ENCODE results near the gene ZNF141.
"Not testable (repeated sequence)": the region's sequence is repeated elsewhere in the genome, so short reads cannot be mapped to it uniquely, and the experiment has no call there.

The ZNF141 gene

DNA sequence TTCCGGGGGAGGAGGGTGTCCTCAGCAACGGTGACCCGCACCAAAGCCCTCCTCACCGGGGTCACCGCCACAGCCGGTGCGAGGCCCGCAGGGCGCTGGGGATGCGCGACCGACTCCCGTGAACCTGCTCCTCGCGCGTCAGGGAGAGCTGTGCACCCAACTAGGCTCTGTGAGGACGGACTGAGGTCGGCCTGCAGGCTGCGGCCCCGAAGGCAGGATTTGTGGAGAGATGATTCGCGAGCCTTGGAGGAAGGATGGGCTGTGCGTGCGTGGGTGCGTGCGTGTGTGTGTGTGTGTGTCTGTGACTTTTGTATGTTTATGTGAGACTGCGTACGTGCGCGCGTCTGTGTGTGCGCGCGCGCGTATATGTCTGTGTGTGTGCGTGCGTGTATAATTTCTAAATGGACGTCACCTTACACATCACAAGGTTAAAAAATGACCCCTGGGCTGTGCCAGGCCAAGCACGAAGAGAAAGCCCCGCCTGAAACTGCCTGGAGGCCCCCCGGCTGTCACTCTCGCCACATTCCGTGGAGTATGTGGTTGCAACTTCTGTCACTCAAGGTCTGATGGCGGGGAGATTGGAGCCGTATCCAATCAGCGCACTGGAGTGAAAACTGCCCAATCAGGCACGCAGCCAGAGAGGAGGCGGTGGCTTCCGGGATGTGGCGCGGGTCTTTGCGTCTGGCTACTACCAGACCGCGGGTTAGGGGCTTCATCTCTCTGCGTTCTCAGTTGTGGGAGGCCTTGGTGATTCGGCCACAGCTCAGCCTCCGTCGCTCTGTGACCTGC is at the start of gene ZNF141:
Gene ZNF141, plus strand, starts transcription at position 672 of the 789 bp plus-strand sequence. CDS start 170 bp downstream, outside the sequence.
- peak; percentile 93 for DNase-seq

DNA sequence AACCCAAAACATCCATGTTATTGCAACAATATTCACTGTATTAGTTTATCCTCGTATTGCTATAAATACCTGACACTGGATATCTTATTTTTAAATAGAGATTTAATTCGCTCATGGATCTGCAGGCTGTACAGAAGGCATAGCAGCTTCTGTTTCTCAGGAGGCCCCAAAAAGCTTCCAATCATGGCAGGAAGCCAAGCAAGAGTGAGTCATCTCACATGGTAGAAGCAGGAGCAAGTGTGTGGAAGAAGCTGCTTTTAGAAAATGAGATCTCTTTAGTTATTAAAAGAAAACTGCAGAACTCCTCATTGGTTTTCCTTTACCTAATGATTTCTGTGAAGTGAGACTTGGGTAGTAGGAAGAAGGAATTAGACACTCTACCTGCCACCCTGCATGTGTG is 48.7 kb upstream of the ZNF141 start:
- no peak for DNase-seq

DNA sequence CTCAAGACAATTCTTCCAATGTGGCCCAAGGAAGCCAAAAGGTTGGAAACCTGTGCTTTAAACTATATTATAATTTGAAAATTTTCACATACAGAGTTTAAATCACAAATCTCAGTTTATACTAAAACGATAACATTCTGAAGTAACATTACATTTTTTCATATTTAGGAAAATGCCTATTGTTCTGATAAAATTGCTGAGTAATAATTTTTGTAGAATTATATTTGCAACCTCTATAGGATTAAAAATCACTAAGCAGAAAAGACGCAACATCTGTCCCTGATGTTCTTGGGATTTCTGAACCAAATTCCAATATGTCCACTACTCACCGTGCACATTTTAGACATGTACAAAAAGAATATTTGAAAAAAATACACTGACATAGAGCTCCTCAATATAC is 42.9 kb upstream of the ZNF141 start:
- no peak for DNase-seq

DNA sequence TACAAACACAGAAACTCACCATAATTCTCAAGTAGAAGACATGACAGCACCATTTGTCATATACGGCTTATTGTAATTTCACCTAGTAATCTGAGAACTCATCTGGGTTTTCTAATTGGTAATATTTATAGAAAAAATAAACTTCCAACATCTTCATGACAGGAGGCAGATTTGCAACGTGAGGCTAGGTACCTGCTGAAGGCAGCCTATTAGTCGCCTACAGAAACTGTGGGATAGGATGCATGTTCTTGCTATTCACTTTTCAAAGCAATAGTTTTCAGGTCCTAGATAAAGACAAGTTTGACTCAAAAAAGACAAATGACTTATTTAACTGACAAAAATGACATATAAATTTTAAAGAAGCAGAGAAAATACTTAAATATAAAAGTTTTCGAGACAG is 35.2 kb upstream of the ZNF141 start:
- DNase-seq: no peak

DNA sequence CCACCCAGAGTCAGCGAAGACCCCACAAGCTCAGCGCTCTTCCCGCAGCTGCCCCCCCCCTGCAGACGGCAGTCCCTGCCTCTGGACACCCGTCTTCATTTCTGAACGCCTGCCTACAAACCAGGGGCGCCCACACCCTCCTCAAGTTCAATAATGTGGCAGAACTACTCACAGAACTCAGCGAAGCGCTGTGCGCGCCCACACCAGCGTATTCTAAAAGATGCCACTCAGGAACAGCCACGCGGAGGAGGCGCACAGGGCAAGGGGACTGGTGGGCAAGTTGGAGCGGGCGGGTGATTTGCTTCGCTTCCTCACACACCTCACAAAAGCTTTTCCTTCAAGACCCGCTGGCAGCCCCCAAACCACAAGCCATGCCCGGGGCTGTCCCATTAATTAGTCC is 33.1 kb upstream of the ZNF141 start:
- DNase-seq: not testable (repeated sequence)

DNA sequence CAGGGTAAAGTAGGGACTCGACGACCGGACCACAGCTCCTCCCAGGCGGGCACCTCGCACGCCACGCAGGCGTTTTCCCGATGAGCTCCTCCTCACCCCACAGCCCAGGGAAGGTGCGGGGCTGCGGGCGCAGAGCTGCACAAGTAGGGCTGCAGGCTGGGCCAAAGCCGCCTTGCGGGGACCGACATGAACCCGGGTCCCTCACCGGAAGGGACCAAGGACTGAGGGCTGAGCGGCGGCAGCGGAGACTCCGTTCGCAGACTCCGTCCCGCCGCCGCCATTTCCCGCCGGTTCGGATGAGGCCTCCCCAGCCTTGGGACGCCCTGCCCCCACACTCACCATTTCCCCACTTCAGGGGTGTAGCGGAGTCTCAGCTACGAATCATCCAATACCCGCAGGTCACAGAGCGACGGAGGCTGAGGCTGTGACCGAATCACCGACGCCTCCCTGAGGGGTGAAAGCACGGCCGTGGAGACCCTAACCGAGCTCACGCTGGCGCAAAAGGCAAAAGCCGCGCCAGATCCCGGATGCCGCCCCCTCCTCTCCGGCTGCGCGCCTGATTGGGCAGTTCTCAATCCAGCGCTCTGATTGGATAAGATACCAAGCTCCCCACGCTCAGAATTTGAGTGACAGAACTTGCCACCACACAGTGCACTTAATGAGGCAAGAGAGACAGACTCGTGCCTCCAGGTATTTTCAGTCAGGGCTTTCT is 32.5 kb upstream of the ZNF141 start, which contains the start of gene ZNF732:
Gene ZNF732, minus strand, starts transcription at position 506 of the 712 bp plus-strand sequence. Its CDS starts 164 bp downstream, at position 342.
- DNase-seq: no peak

DNA sequence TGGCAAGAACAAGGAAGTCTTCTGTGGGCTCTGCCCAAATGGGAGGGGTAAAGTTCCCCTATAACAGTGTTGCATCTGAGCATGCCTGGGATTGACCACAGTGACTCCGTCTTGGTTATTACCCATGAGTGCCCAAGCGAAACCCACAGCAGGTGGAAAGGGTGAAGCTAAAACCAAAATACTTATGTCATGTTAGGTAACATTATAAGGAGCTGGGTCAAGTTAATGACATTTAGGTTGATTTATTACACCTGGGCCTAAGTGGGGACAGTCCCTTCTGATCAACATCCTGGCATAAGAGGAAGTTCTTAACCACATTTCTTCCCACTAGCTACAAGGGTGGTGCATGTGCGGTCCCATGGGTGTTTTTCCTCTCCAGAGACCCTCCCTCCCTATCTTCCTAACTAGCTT is 31.1 kb upstream of the ZNF141 start:
- no peak for DNase-seq

DNA sequence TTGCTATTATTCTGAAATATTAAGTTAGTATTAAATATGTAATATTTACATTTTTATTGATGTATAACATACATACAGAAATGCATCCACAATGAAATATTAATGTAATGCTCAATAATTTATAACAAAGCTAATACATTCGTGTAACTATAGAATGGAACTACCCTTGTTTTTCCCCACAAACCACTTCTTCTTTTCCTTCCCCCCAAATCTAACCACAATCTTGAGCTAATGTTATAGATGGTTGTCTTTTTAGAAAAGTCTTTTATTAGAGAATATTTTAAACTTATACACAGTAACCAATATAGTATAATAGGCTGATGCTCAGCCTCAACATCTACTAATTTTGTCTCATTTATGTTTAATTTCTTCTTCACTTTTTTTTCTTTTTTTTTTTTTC is 27.8 kb upstream of the ZNF141 start:
- DNase-seq: no peak

DNA sequence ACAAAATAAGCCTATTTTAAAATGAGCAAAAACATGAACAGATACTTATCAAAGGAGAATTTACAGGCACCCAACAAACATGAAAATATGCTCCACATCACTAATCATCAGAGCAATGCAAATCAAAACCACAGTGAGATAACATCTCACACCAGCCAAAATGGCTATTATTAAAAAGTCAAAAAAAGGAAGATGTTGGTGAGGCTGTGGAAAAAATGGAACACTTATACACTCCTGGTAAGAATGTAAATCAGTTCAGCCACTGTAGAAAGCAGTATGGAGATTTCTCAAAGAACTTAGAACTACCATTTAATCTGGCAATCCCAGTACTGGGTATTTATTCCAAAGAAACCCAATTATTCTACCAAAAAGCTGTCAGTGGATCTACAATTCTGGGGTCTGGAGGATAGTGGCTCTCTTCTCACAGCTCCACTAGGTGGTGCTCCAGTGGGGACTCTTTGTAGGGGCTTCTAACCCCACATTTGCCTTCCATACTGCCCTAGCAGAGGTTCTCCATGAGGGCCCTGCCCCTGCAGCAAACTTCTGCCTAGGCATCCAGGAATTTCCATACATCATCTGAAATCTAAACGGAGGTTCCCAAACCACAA is 23.2 kb upstream of the ZNF141 start:
- DNase-seq: no peak

DNA sequence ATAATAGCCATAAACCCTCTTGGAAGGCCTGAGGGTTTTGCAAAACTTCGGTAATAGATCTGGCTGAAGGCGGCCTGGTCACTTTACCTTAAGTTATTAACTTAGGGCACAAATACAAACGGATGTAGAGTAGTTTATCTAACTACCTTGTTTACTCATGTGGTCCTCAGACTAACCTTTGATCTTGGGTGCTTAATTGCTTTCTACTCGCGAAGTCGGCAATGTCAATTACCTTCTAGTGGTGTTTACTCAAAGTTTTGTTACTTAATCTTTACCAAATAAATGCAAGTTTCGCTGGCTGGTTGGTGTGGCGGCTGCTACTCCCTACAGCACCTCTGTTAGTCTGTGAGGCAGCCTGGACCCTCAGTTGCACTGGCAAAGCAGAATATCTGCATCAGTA is 8.9 kb upstream of the ZNF141 start:
- no peak for DNase-seq

DNA sequence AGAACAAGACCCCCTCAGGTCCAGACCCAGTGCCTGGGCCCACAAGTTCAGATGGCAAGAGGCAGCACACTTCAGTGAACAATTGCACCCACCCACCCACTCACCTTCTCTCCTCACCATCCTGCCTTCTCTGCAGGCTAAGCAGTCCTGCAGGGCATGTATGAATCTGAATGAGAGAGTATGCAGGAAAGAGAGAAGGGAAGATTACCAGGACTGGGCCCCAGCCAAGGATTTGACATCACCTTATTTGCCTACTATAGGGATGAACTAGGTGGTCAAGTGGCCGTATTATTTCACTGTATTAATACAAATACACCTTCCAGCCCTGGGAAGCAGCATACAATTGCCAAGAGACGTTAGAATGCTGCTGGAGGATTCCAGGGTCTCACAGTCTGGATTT is 2.1 kb upstream of the ZNF141 start:
- no peak for DNase-seq

DNA sequence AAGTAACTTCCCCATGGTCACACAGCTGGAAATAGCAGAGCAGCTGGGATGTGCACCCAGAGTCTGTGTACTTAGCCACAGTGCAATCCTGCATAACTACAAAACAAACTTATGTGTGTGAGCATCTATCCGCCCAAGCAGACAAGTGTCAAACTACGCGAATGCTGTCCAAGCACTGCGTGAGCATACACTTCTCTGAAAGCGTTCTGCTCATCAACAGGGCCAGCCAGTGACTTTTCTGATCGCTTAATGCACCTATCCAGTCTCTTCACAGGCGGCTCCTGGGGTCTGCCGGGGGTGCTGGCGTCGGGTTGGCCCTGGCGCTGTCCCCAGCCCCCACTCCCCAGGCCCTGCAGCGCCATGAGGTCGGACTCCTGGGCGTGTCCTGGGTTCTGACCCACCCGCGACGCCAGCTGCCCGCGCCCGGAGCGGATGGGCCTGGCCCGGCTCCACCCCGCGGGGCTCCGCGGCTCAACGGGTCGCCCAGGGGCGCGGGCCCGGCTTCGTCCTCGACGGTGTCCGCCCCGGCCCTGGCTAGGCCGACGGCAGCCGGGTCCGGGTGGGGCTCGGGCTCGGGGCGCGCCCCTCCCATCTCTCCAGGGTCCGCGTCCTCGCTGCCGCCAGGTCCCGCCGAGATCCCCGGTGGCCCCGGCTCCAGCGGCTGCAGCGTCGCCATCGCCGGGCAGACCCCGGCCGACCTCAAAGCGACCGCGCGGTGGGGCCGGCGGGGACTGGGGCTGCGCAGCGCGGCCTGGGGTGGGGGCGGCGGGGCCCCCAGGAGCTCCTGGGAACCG is 1.3 kb upstream of the ZNF141 start:
- peak; percentile 60 for DNase-seq

DNA sequence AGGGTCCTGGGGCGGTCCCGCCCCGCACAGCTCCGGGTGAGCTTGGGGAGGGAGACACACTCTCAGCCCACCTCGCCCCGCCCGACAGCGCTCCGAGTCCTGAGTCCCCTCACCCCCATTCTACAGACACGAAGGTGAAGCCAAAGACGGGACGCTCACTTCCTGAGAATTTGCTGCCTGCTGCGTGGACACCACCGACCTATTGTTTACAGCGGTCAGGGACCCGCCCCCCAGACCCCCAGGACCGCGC is 796 bp upstream of the ZNF141 start:
- no peak for DNase-seq

DNA sequence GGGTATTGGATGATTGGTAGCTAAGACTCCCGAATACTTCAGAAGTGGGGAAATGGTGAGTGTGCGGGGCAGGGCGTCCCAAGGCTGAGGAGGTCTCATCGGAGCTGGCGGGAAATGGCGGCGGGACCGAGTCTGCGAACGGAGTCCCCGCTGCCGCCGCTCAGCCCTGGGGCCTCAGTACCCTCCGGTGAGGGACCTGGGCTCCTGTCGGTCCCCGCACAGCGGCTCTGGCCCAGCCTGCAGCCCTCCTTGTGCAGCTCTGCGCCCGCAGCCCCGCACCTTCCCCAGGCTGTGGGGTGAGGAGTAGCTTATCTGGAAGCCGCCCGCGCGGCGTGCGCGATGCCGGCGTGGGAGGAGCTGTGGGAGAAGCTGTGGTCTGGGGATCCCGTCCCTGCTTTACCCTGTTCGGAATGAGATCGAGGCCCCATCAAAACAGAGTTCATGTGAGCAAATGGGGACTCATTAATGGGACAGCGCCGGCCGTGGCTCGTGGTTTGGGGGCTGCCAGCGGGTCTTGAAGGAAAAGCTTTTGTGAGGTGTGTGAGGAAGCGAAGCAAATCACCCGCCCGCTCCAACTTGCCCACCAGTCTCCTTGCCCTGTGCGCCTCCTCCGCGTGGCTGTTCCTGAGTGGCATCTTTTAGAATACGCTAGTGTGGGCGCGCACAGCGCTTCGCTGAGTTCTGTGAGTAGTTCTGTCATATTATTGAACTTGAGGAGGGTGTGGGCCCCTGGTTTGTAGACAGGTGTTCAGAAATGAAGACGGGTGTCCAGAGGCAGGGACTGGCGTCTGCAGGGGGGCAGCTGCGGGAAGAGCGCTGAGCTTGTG is 531 bp downstream of the ZNF141 start:
- DNase-seq: peak; percentile 87

DNA sequence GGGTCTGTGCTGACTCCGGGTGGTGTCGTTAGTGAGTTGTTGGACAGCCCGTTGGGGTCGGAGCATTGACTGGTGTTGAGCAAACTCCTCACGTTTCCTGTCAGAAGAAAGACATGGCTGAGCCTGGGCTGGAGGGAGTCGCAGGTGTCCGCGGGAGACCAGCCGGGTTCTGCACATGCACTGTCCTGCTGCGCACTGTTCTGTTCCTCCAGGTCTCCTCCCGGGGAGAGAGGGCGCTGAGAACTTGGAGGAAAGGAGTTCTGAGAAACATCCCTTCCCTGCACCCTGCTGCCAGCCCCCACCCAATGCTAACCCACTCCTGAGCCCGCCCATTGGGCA is 1.1 kb downstream of the ZNF141 start:
- DNase-seq: no peak

DNA sequence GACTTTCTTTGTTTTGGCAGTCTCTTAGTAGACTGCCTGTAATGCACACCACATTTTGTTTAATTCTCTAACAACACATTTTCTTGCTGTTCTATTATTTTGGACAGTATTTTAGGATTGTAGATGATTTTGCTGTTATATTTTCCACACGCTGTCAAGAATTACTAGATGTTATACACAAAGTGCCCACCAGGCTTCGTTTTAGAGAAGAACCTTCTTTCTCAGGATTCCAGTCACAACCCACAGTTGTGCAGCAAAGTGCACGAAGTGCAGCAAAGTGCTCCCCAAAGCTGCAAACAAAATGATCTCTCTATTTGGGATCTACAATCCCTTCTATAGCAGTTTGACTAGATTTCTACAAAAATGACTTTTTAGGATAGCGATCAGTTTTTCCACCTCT is 2.4 kb downstream of the ZNF141 start:
- no peak for DNase-seq

DNA sequence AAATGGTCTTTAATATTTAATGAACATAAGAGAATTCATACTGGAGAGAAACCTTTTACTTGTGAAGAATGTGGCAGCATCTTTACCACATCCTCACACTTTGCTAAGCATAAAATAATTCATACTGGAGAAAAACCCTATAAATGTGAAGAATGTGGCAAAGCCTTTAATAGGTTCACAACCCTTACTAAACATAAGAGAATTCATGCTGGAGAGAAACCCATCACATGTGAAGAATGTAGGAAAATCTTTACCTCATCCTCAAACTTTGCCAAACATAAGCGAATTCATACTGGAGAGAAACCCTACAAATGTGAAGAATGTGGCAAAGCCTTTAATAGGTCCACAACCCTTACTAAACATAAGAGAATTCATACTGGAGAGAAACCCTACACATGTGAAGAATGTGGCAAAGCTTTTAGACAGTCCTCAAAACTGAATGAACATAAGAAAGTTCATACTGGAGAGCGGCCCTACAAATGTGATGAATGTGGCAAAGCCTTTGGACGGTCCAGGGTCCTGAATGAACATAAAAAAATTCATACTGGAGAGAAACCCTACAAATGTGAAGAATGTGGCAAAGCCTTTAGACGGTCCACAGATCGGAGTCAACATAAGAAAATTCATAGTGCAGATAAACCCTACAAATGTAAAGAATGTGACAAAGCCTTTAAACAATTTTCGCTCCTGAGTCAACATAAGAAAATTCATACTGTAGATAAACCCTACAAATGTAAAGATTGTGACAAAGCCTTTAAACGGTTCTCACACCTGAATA is 35.6 kb downstream of the ZNF141 start:
- no peak for DNase-seq

DNA sequence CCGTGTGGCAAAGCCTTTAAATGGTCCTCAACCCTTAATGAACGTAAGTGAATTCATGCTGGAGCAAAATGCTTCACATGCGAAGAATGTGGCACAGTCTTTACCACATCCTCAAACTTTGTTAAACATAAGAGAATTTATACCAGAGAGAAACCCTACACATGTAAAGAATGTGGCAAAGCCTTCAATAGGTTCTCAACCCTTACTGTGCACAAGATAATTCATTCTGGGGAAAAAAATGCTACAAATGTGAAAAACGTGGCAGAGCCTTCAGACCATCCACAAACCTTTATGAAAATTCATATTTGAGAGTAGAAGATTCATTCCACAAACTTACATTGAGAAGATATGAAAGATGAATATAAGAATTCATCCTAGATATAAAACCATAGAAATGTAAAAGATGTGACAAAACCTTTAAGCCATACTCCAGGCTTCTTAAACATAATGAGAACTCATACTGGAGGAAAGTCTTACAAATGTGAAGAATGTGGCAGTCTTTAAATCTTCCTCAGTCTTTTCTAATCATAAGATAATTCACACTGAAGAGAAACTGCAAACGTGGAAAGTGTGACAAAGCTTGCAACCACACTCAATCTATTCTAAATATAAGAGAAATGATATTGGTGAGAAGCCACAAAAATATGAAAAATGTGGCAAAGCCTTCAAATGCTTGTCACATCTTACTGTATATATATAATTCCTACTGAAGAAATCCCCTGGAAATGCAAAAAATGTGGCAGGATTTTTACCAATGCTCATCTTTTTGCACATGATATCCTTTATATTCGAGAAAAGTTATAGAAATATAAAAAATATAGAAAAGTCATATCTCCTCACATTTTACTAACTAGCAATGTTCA is 36.9 kb downstream of the ZNF141 start:
- no peak for DNase-seq

DNA sequence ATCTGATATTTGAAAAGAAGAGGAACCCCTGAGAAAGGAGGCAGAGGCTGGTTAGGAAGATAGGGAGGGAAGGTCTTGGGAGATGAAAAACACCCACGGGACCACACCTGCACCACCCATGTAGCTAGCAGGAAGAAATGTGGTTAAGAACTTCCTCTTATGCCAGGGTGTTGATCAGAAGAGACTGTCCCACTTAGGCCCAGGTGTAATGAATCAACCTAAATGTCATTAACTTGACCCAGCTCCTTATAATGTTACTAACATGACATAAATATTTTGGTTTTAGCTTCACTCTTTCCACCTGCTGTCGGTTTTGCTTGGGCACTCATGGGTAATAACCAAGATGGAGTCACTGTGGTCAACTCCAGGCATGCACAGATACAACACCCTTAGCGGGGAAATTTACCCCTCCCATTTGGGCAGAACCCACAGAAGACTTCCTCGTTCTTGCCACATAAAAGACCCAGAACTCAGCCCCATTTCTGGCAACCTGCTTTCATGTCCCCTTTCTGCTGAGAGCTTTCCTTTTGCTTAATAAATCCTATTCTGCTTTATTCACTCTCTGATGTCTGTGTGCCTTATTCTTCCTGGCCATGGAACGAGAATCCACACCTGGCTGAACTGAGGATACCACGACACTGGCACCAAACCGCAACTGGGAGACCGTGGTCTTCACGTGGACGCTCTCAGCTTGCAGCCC is 46.8 kb downstream of the ZNF141 start:
- no peak for DNase-seq
